IMR-90 (cell line): ENCODE measurements around the gene C17orf50. TPM values are rescaled to one million over a fixed set of nuclear protein-coding genes. Genes with fewer than 3 reads are reported as not detected.

Experiments used
- ATAC-seq: fragments of 200-7000 bp; cut with Tn5 transposase; 2 replicates; pipeline ENCODE4 v1.9.1; 2020; ENCODE audit warnings: low read depth, mild to moderate bottlenecking, moderate library complexity
- BruUV-seq: library from RNA; stranded (reverse); fragments of 400-500 nt; replicated peaks from 2 replicates; lab custom pipeline; 2021; lab: Mats Ljungman, UMichigan
- CTCF ChIA-PET: fragments of 300-600 bp; formaldehyde crosslinking; extraction: SDS; loops from one replicate; lab custom pipeline; 2021; ENCODE audit warnings: antibody characterized with exemption; lab: Yijun Ruan, JAX
- POLR2A ChIA-PET: fragments of 300-600 bp; sonication (Branson Sonifier 250); formaldehyde crosslinking; loops from one replicate; lab custom pipeline; 2022; ENCODE audit warnings: antibody characterized with exemption; ENCODE audit not compliant: unreplicated experiment; lab: Charles Lee
- DNase-seq: peaks from one replicate; pipeline ENCODE4 v3.0.0; 2013
- H2AFZ ChIP-seq: replicated peaks from 2 replicates; pipeline ENCODE3; 2013; ENCODE audit warnings: low read length, mild to moderate bottlenecking; ENCODE audit not compliant: poor library complexity
- H2AK5ac ChIP-seq: 2 replicates; pipeline ENCODE4 v1.6.1; 2013; ENCODE audit warnings: low read depth, low read length, inconsistent platforms
- H2AK9ac ChIP-seq: replicated peaks from 2 replicates; pipeline ENCODE3; 2013; ENCODE audit warnings: mild to moderate bottlenecking, low read depth, low read length, moderate library complexity; ENCODE audit not compliant: poor library complexity
- H2BK120ac ChIP-seq: 2 replicates; pipeline ENCODE4 v1.6.1; 2013; ENCODE audit warnings: low read depth, low read length, inconsistent platforms
- H2BK15ac ChIP-seq: 3 replicates; pipeline ENCODE4 v1.6.1; 2013; ENCODE audit warnings: low read depth, low read length, inconsistent platforms
- H2BK20ac ChIP-seq: 2 replicates; pipeline ENCODE4 v1.6.1; 2013; ENCODE audit warnings: low read depth, mild to moderate bottlenecking, inconsistent platforms, low read length, moderate library complexity
- H2BK5ac ChIP-seq: 2 replicates; pipeline ENCODE4 v1.6.1; 2013; ENCODE audit warnings: mild to moderate bottlenecking, low read depth, low read length, inconsistent platforms; ENCODE audit not compliant: poor library complexity, severe bottlenecking
- H3K14ac ChIP-seq: replicated peaks from 2 replicates; pipeline ENCODE4 v1.6.1; 2013; ENCODE audit warnings: low read depth, low read length, inconsistent platforms
- H3K18ac ChIP-seq: 2 replicates; pipeline ENCODE4 v1.6.1; 2013; ENCODE audit warnings: low read depth, low read length, control low read depth
- H3K23ac ChIP-seq: 2 replicates; pipeline ENCODE4 v1.6.1; 2013; ENCODE audit warnings: low read depth, low read length, inconsistent platforms
- H3K27ac ChIP-seq: 2 replicates; pipeline ENCODE4 v1.5.1; 2013; ENCODE audit warnings: mild to moderate bottlenecking, control low read depth, low read length; ENCODE audit not compliant: insufficient read depth
- H3K27me3 ChIP-seq: 2 replicates; pipeline ENCODE4 v1.6.1; 2013; ENCODE audit warnings: low read length; ENCODE audit not compliant: control insufficient read depth, insufficient read depth
- H3K36me3 ChIP-seq: 2 replicates; pipeline ENCODE4 v1.6.1; 2013; ENCODE audit warnings: low read length, mixed read lengths; ENCODE audit not compliant: control insufficient read depth, insufficient read depth
- H3K4ac ChIP-seq: 2 replicates; pipeline ENCODE4 v1.6.1; 2013; ENCODE audit warnings: low read depth, low read length, inconsistent platforms
- H3K4me1 ChIP-seq: 2 replicates; pipeline ENCODE4 v1.6.1; 2013; ENCODE audit warnings: low read length, mixed read lengths; ENCODE audit not compliant: control insufficient read depth, insufficient read depth
- H3K4me2 ChIP-seq: 2 replicates; pipeline ENCODE4 v1.6.1; 2013; ENCODE audit warnings: low read depth, mild to moderate bottlenecking, control low read depth, low read length, moderate library complexity
- H3K4me3 ChIP-seq: 2 replicates; pipeline ENCODE4 v1.5.1; 2013; ENCODE audit warnings: low read depth, mild to moderate bottlenecking, control low read depth, low read length, moderate library complexity; ENCODE audit not compliant: insufficient read depth
- H3K56ac ChIP-seq: 2 replicates; pipeline ENCODE4 v1.6.1; 2013; ENCODE audit warnings: low read length, inconsistent platforms; ENCODE audit not compliant: insufficient read depth; ENCODE audit errors: extremely low read depth
- H3K79me1 ChIP-seq, 2 experiments: 2 replicates each; pipeline ENCODE4 v1.6.1; 2013; ENCODE audit warnings: low read length in 2 of 2, inconsistent platforms in 1 of 2, low read depth in 1 of 2
- H3K9ac ChIP-seq: 2 replicates; pipeline ENCODE4 v1.6.1; 2013; ENCODE audit warnings: low read depth, low read length, control low read depth
- H3K9me1 ChIP-seq: 2 replicates; pipeline ENCODE4 v1.6.1; 2013; ENCODE audit warnings: low read length, inconsistent platforms; ENCODE audit not compliant: insufficient read depth
- H3K9me3 ChIP-seq: 2 replicates; pipeline ENCODE4 v1.6.1; 2013; ENCODE audit warnings: low read length; ENCODE audit not compliant: control insufficient read depth, insufficient read depth
- H4K20me1 ChIP-seq: 2 replicates; pipeline ENCODE4 v1.6.1; 2013; ENCODE audit warnings: low read length, inconsistent platforms; ENCODE audit not compliant: insufficient read depth
- H4K5ac ChIP-seq: 2 replicates; pipeline ENCODE4 v1.6.1; 2013; ENCODE audit warnings: mild to moderate bottlenecking, low read depth, low read length, control low read depth
- H4K8ac ChIP-seq, 2 experiments: 2 replicates each; pipeline ENCODE4 v1.6.1; 2013; ENCODE audit warnings: low read depth in 2 of 2, low read length in 2 of 2, control low read depth in 1 of 2, inconsistent platforms in 1 of 2
- H4K91ac ChIP-seq: 2 replicates; pipeline ENCODE4 v1.6.1; 2013; ENCODE audit warnings: low read depth, low read length, inconsistent platforms; ENCODE audit not compliant: insufficient read depth
- CHD1 ChIP-seq: IDR thresholded peaks from 2 replicates; pipeline ENCODE4 v1.6.1; 2012; ENCODE audit warnings: low read depth, low read length, improper control_type of control experiment
- ELK1 ChIP-seq: fragments of 150-350 bp; IDR thresholded peaks from 2 replicates; pipeline ENCODE4 v1.6.1; 2016; ENCODE audit warnings: low read depth, mild to moderate bottlenecking, low read length, moderate library complexity, borderline replicate concordance
- FOS ChIP-seq: fragments of 150-350 bp; IDR thresholded peaks from 2 replicates; pipeline ENCODE4 v1.6.1; 2016; ENCODE audit warnings: low read depth, low read length
- MAZ ChIP-seq: IDR thresholded peaks from 2 replicates; pipeline ENCODE4 v1.6.1; 2012; ENCODE audit warnings: low read depth, mild to moderate bottlenecking, low read length, improper control_type of control experiment, moderate library complexity, borderline replicate concordance
- NFE2L2 ChIP-seq: fragments of 150-350 bp; IDR thresholded peaks from 2 replicates; pipeline ENCODE4 v1.6.1; 2016; ENCODE audit warnings: low read depth, mild to moderate bottlenecking, low read length
- RAD21 ChIP-seq: IDR thresholded peaks from 2 replicates; pipeline ENCODE4 v1.6.1; 2012; ENCODE audit warnings: low read length, improper control_type of control experiment
- RCOR1 ChIP-seq: IDR thresholded peaks from 2 replicates; pipeline ENCODE4 v1.6.1; 2012; ENCODE audit warnings: mild to moderate bottlenecking, low read length, improper control_type of control experiment; ENCODE audit not compliant: insufficient replicate concordance
- RFX5 ChIP-seq: IDR thresholded peaks from 2 replicates; pipeline ENCODE4 v1.8.0; 2012; ENCODE audit warnings: low read depth, mild to moderate bottlenecking, low read length, moderate library complexity
- SMC3 ChIP-seq: fragments of 150-350 bp; IDR thresholded peaks from 2 replicates; pipeline ENCODE4 v1.6.1; 2016; ENCODE audit warnings: low read depth, mild to moderate bottlenecking, antibody characterized with exemption, low read length, moderate library complexity
- dilution Hi-C: fragments of 300-500 bp; cut with HindIII; formaldehyde crosslinking; loops from one replicate; pipeline ENCODE4 v1.14.3; 2018; ENCODE audit warnings: low sequenced_read_pairs; ENCODE audit not compliant: unreplicated experiment
- in situ Hi-C: fragments of 300-500 bp; cut with MboI; formaldehyde crosslinking; loops from 3 replicates; pipeline ENCODE4 v1.14.3; 2019; ENCODE audit warnings: low sequenced_read_pairs, inconsistent platforms, mixed read lengths
- intact Hi-C: fragments of 100-400 bp; cut with micrococcal nuclease; formaldehyde crosslinking; loops from 2 replicates; pipeline ENCODE4 v1.10.0; 2022
- polyA plus RNA-seq, 3 experiments: library from polyadenylated mRNA; depleted of rRNA; stranded (reverse); fragments of >200 nt; gene quantifications; 2 replicates each; pipeline ENCODE4 v1.2.3, GENCODE V29; 2012; ENCODE audit warnings: low replicate concordance in 1 of 3
- total RNA-seq: library from RNA; depleted of rRNA; stranded (reverse); fragments of >200 nt; gene quantifications from 2 replicates; pipeline ENCODE4 v1.2.3, GENCODE V29; 2012

C17orf50 gene
- total and polyA plus RNA-seq, 2 of the 4 experiments (the other 2 are of a cell fraction): not detected

GRCh38 chr17:35752945-35753764 lies 7.5 kb upstream of the C17orf50 start, which contains the start of gene GAS2L2 (continued):
- no peak for TF ChIP-seq MAZ

- Histone ChIP-seq H3K4ac (no peak overlapping the region), H2AFZ (no peak overlapping the region), H3K36me3 (no peaks in the 10 kb centered on the region), H4K91ac (no peak overlapping the region), H3K18ac (no peak overlapping the region), H3K27me3 (peaks cover 36% of the 10 kb centered on the region), H3K14ac (no peak overlapping the region), H4K20me1 (no peaks in the 10 kb centered on the region), H3K9me1 (no peaks in the 10 kb centered on the region), H2BK15ac (no peak overlapping the region), H3K79me1 (no peaks in the 10 kb centered on the region), H3K23ac (no peak overlapping the region), H3K56ac (no peak overlapping the region), H2AK9ac (no peak overlapping the region), H3K4me2 (no peak overlapping the region), H2AK5ac (no peak overlapping the region), H2BK5ac (no peak overlapping the region), H3K27ac (no peak overlapping the region), H2BK120ac (no peak overlapping the region), H3K9me3 (peaks cover 2% of the 10 kb centered on the region; the same call in 1 of the 2 replicates), H4K8ac (no peak overlapping the region), H3K4me3 (no peak overlapping the region), H2BK20ac (no peak overlapping the region), H3K4me1 (no peaks in the 10 kb centered on the region), H4K5ac (no peak overlapping the region), H3K9ac (no peak overlapping the region)
- TF ChIP-seq RCOR1 (no peak), SMC3 (no peak), ELK1 (no peak), RAD21 (no peak), FOS (no peak), NFE2L2 (no peak), RFX5 (no peak), CHD1 (no peak)
- ATAC-seq (no peak), DNase-seq (no peak)
- ChIA-PET CTCF (interaction anchor here (1.1 kb wide), 1 partner anchor 144 kb away, joined by 3 read pairs; no protein-coding TSS in a partner anchor), POLR2A (interaction anchor here (0.5 kb wide), 1 partner anchor 157 kb away, joined by 3 read pairs; no protein-coding TSS in a partner anchor)
- dilution Hi-C loops (no loop called here), in situ Hi-C loops (no loop called here), intact Hi-C loops (no loop called here)
- no TSS peak for BruUV-seq
Measured at GRCh38 chr17:35757243-35757642, 3.4 kb upstream of the C17orf50 start.
